Occipital lobe (tissue), 1 donor: Measurements from ENCODE around the gene EN1. TPM values are rescaled to one million over a fixed set of nuclear protein-coding genes. Genes with fewer than 3 reads are reported as not detected.

Experiments used
- total RNA-seq: library from RNA; depleted of rRNA; stranded (reverse); fragments of >200 nt; gene quantifications from one replicate; pipeline ENCODE4 v1.2.3, GENCODE V29; 2014

The EN1 gene
- total RNA-seq, 1 donor from 2014 or later = not detected

Other genes with a start within 250 kb of the EN1 start
- 0.31 TPM for gene MARCO, start 94.5 kb upstream of the EN1 start, total RNA-seq